Measurements from ENCODE around the gene SPON1.

DNA sequence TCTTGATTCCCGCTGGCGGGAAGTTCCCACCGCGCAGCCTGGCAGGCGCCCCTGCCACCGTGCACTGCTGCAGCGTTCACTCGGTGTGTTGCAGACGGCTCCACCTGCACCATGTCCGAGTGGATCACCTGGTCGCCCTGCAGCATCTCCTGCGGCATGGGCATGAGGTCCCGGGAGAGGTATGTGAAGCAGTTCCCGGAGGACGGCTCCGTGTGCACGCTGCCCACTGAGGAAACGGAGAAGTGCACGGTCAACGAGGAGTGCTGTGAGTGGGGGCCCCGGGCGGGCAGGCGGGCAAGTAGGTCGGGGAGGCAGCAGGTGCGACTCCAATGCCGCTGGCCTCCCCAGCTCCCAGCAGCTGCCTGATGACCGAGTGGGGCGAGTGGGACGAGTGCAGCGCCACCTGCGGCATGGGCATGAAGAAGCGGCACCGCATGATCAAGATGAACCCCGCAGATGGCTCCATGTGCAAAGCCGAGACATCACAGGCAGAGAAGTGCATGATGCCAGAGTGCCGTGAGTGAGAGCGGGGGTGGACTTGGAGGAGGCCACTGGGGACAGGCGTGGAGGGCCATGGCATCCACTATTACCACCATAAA lies 296.8 kb downstream of the SPON1 start:
- no peak for TF ChIP-seq POLR2A (IDR thresholded peaks at IDR 0.05; ENCODE audit: low read length)
- no peak for TF ChIP-seq RAD21 (conservative IDR thresholded peaks at IDR 0.05 in 1 of 2, IDR thresholded peaks at IDR 0.05 in 1 of 2)
- no peak for TF ChIP-seq ZC3H11A (IDR thresholded peaks at IDR 0.05)
- TF ChIP-seq, protein P1, sequence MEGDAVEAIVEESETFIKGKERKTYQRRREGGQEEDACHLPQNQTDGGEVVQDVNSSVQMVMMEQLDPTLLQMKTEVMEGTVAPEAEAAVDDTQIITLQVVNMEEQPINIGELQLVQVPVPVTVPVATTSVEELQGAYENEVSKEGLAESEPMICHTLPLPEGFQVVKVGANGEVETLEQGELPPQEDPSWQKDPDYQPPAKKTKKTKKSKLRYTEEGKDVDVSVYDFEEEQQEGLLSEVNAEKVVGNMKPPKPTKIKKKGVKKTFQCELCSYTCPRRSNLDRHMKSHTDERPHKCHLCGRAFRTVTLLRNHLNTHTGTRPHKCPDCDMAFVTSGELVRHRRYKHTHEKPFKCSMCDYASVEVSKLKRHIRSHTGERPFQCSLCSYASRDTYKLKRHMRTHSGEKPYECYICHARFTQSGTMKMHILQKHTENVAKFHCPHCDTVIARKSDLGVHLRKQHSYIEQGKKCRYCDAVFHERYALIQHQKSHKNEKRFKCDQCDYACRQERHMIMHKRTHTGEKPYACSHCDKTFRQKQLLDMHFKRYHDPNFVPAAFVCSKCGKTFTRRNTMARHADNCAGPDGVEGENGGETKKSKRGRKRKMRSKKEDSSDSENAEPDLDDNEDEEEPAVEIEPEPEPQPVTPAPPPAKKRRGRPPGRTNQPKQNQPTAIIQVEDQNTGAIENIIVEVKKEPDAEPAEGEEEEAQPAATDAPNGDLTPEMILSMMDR (IDR thresholded peaks at IDR 0.05): no peak
- no peak for TF ChIP-seq HDAC2 (IDR thresholded peaks at IDR 0.05)

All from A549 (cell line).